AG20443 (cell line): ENCODE data around the gene MTG2.
A peak's percentile ranks its signal among the peaks of the same experiment; 100 is the strongest.

ENCODE experiments used
- DNase-seq: peaks from one replicate; pipeline ENCODE4 v3.0.0; 2012; ENCODE audit warnings: low spot score, mixed read lengths

Gene MTG2

GRCh38 chr20:62163485-62163865 lies 19.4 kb upstream of the MTG2 start:
- DNase-seq, result no peak

GRCh38 chr20:62163986-62164762 lies 18.7 kb upstream of the MTG2 start:
- no peak for DNase-seq

GRCh38 chr20:62164879-62165761 lies 17.7 kb upstream of the MTG2 start:
- DNase-seq, result no peak

GRCh38 chr20:62165762-62166399 lies 16.9 kb upstream of the MTG2 start:
- no peak for DNase-seq

GRCh38 chr20:62167474-62167873 lies 15.4 kb upstream of the MTG2 start:
- DNase-seq, result no peak

GRCh38 chr20:62168061-62168460 lies 14.8 kb upstream of the MTG2 start:
- DNase-seq, result no peak

- DNase-seq, result no peak
These were observed 13.9 kb upstream of the MTG2 start for GRCh38 chr20:62168890-62169435.

GRCh38 chr20:62170536-62170935 lies 12.3 kb upstream of the MTG2 start:
- DNase-seq, result no peak

GRCh38 chr20:62171245-62171644 lies 11.6 kb upstream of the MTG2 start:
- DNase-seq, result no peak

GRCh38 chr20:62172666-62173065 lies 10.2 kb upstream of the MTG2 start:
- no peak for DNase-seq

GRCh38 chr20:62174021-62174804 lies 8.6 kb upstream of the MTG2 start:
- no peak for DNase-seq

- DNase-seq, result no peak
These were observed 7.8 kb upstream of the MTG2 start for GRCh38 chr20:62174870-62175624.

- no peak for DNase-seq
These were observed 7.1 kb upstream of the MTG2 start for GRCh38 chr20:62175711-62176110.

- no peak for DNase-seq
These were observed 6.0 kb upstream of the MTG2 start for GRCh38 chr20:62176866-62177265.

- DNase-seq, result no peak
These were observed 5.5 kb upstream of the MTG2 start for GRCh38 chr20:62177307-62177706.

GRCh38 chr20:62178316-62179161 lies 4.3 kb upstream of the MTG2 start:
- DNase-seq, result no peak

GRCh38 chr20:62179162-62179504 lies 3.7 kb upstream of the MTG2 start:
- DNase-seq, result no peak

- no peak for DNase-seq
These were observed 1.0 kb upstream of the MTG2 start for GRCh38 chr20:62181808-62182207.

- peak; percentile 43 for DNase-seq
These were observed 756 bp downstream of the MTG2 start for GRCh38 chr20:62183426-62184142.

- DNase-seq, result no peak
These were observed 3.2 kb downstream of the MTG2 start for GRCh38 chr20:62186096-62186426.
